HG03196 (cell line): ENCODE results near the gene LRIT2.

ENCODE experiments used
- ATAC-seq: cut with Tn5 transposase; IDR thresholded peaks from one replicate; pipeline ENCODE4 v1.9.1; 2021; ENCODE audit not compliant: unreplicated experiment

Gene LRIT2

DNA sequence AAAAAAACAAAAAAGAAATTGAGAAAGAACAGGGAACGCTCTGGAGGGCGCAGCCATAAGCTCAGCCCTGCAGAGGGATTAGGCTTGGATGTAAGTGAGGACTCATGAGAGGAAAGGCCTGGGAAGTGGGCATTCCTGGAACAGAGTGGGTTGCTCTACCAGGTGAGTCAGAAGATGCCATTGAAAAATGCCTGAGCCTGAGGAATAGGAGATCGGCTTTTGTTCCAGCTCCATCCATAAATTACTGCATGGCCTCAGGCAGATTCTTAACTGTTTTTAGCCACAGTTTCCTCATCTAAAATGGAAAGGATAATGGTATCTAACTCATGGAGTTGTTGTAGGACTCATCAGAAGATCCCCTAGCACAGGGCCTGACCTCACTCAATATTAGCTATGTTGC lies 18.4 kb upstream of the LRIT2 start:
- ATAC-seq: no peak

DNA sequence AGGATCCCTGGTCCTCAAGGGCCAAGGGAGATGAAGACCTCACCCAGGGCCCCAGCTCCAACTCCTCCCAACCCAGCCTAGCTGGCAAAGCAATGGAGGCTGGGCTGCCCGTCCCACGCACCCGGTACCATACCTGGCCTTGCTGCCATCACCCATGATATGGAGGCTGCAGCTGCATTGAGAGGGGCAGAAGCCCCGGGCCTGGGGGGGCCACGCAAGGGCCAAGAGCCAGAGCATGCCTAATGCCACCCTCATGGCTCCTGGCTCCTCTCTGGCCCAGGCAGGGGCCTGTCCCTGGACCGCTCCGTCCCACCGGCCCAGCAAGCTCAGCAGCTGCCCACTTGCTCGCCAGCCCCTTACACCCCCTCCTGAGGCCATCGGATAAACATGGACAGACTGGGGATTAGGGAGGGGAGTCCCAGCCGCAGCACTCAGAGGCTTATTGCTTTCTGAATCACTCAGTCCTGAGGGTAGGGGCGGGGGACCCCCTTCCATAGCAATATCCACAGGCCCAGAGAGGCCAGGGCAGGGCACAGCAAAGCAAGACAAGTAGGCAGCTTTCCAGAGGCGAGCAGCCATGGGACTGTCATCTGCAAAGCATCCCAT lies 15.9 kb upstream of the LRIT2 start, which contains the start of gene LRIT1:
Gene LRIT1 (minus strand): TSS at position 362 of the 606 bp plus-strand sequence. CDS start 107 bp downstream, at position 255.
- no peak for ATAC-seq

DNA sequence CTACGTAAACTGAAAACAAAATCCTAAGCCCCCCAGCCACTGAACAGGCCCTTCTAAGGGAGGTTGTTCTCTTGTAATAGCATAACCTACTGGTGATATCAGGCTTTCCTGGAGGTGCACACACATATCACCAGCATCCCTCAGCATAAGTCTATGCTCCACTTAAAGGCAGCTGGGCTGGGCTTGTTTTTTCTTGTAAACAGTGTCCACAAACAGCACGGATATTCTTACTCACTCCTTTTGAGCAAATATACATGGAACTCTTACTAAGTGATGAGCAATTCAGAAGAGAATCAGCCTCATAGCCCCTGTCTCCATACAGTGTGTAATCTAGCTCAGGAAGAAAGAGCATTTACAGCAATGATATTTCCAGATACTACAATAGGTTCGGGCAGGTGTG lies 13.6 kb upstream of the LRIT2 start:
- ATAC-seq: no peak

DNA sequence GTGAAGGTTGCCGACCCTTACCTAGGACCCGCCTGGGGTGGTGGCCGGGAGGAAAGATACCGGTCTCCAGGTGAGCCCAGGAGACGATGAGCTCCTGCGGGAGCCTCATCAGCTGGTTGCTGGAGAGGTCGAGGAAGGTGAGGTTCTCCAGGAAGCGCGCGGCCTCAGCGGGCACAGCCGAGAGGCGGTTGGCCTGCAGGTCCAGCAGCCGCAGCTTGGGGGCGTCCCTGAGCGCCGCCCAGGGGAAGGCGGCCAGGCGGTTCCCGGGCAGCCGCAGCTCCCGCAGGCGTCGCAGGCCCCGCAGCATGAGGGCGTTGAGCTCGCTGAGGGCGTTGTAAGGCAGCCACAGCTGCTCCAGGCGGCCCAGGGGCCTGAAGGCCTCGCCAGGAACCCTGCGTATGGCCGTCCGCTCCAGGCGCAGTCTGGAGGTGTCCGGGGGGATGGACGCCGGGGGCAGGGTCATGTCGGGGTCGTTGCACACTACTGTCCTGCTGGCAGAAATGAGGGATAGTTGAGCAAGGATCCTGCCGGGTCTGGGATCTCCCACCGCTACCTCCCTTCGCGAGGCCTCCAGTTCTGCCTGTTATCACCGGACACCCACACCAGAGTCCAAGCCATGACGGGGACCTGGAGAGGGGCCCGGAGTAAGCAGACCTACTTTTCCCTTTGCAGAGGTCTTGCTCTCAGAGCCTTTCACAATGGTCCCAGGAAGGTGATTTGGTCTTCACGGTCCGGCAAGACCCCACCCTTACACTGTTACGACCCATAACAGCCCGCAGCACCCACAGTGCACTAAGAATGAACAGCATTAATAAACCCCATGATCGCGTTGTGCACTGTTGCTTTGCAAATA lies 12.1 kb upstream of the LRIT2 start:
- ATAC-seq: no peak

DNA sequence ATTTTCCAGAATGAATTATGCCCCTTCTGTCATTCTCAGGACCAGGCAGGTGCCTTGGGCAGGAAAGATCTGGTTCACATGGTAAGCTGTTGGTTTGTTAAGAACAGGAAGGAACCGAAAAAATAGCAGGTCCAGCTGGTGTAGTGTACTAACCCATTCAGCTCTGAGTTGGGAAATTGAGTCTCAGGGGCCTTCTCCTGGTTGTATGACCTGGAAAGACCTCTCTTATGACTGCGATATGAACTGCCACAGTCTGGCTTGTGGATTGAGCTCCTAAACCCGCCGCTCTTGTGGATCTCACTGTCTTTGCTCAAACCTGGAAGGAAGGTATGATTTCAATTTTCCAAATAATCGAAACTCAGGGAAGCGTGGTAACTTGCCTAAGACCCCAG lies 11.5 kb upstream of the LRIT2 start:
- no peak for ATAC-seq

DNA sequence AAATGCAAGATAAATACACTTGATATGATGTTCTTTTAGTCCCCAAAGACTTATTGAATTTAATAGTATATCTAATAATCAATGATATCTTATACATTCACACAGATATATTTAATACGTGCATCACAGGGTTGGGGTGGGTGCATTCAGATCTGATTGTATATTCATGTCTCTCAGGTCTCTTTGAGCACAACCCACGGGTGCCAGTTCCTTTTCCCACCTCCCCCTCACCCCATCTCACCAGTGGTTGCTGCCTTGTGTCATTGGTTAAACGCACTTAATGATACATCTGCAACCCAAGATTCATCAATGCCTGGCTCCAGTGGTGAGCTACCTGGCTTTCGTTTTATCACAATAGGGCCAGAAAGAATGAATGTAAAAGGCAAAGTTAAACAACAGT lies 9.8 kb upstream of the LRIT2 start:
- ATAC-seq: no peak

DNA sequence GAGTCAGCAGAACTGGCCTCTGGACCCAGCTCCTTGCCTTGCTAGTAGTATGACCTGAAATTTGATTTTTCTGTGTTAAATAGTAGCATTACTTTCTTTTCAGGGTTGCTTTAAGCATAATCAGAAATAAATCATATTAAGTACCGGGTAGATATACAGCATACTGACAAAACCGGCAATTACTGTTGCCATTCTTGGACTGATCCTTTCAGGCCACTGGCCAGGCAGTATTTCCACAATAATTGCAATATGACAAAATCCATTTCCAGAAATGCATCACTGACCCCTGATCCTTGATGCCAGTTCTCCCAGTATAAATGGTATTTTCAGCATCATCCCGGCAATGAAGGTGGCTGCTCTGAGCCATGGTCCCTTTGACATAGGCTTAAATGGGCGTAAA lies 9.1 kb upstream of the LRIT2 start:
- no peak for ATAC-seq

DNA sequence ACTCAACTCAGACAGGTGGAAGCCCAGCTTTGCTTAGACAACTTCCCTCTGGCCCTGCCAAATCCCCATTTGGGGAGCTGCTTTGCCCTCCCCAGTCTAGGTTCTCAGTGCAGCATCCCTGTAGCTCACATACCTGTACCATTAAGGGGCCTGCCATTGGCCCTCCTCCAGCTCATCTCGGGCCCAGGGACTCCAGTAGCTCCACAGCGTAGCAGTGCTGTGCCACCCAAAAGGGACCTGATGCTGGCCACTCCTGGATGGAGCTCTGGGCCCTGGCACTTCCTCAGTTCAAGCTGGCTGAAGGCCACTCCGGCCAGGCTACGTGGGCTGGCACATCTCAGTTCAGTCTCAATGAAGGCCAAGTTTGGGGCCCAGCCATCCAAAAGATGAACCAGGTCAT lies 8.6 kb upstream of the LRIT2 start:
- no peak for ATAC-seq

DNA sequence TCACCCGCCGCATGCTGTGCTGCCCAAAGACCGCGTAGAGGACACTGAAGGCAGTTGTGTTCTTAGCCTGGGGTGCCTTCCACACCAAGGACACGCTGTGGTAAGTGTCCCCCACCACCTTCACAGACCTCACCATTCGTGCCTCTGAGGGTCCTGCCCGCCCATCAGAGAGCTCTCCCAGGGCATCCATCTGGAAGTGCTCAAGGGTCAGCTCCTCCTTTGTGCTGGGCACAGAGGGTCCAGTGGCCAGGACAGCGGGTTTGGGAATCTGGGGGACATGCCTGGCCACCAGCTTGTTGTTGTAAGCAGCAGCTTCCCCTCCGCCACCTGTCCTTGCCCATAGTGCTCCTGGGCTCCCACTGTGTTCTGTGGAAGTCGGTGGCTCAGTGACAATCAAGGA lies 7.0 kb upstream of the LRIT2 start:
- ATAC-seq: no peak

DNA sequence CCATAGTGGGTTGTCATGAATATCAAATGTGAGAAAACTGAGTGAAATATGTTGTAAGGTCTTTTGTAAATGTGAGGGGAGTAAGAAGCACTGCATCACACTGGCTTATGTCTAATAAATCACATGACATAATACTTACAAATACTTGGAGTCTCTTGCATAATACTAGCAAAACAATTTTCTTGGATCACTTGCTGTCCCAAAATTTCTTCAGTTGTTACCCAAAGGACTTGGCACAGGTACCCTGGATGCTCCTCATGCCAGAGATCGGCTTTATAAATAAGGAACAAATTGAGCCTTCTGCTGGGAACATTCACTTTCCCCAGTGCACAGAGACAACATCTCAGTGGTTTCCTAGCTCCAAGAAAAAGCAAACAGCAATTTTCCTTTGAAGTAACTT lies 5.0 kb upstream of the LRIT2 start:
- no peak for ATAC-seq

DNA sequence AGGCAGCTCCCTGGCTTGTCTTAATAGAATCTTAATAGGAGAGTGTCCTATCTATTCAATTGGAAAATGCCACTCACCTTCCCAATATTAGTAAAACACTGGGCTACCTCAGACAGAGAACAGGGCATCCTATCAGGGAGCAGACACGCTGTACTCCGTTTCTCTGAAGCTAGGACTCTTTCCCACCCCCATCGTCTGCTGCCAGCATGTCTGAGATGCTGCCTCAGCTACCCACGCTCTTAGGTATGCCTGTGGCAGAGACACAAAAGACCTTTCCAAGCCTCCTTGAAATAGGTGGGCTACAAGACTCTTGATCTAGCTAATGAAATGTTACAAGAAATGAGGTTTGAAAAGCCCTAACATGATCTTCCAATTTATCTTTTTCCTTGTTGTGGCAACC lies 2.5 kb upstream of the LRIT2 start:
- no peak for ATAC-seq

DNA sequence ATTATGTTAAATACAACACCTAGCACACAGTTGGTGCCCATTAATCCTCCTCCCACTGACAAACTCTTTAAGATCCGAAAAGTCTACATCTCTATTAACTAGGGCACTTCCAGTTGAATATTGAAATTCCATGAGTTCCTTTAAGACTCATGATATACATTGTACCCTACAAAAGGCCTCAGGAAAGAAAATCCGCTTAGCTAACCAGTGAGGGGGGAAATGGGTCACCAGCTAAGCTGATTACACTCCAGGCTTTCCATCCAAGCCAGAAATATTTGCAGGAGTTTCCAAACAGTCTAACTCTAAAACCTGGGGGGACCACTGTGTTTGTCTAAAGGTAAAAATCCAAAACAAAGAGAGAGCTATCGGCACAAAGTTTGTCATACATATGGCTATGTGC lies 1.3 kb upstream of the LRIT2 start:
- ATAC-seq: no peak

DNA sequence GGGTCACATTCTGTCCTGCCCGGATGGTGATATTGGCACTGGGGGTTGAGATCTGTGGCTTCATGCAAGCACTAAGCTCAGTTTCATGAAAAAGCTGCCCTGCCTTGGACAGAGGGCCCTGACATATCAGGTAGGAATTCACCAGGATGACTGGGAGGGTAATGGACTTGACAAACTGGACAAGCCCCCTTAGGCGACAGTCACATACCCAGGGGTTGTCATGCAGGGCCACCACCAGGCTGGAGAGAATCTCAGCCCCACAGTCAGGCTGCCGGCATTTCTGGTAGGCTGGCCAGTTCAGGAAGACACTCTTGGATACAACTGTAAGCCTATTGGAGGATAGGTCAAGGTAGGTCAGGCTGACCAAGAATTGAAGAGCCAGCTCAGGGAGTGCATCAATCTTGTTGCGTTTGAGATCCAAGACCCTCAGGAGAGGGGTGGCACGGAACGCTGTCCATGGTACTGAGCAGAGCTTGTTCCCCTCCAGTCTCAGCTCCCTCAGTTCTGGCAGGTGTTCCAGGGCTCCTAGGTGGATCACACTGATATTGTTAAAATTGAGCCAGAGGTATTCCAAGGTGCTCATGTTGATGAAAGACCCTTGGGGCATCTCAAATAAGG lies 824 bp downstream of the LRIT2 start:
- ATAC-seq: no peak

DNA sequence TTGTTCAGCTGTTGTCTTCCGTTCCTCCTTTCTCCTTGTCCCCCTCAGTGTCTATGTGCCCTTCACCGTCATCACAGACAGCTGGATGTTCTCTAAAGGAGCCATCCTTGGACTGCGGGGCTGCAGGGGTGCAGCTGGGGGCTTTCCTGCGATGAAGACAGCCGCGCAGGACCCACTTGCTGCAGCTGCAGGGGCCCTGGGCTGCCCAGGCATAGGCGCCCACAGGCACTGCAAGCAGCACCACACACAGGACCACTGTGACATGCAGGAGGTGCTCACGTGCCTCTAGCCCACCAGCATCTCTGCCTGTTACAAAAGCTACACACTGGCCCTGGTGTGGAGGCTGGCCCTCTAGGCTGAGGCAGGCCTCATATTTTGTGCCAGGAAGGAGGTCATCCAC lies 3.4 kb downstream of the LRIT2 start:
- ATAC-seq: no peak

DNA sequence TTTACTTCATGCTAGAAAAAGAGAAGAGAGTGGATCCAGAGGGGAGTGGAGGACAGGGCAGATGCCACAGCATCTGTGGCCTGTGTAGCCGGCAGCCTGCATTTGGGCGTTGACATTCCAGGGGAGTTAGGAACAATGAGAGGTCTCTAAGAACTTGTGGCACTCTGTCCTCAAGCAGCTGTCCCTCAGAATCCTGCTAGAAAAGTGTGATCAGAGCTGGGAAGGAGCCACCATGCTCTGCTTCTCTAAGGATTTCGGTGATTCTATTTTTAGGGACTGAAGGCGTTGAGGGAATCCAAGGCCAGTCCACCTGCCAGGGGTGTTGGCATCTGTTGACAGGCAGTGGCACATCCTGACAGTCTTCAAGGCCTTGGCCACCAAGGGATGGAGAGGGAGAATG lies 7.6 kb downstream of the LRIT2 start:
- ATAC-seq: no peak

DNA sequence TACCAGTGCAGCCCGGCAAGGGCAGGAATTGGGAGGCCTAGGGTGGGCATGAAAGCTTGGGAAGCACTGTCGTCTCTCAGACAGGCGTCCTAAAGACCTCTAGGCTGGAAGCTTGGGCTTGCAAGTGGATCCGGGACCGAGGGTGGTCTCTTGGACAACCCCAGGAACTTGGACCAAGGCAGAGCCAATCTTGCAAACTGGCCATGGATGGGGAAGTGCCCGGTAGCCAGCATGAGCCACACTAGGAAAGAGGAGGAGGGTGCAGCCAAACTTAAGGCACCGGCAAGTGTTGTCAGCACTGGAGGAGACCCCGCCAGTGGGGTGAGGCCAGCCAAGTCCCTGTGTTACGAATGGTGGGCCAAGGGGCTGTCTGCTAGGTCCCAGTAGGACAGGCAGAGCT lies 8.5 kb downstream of the LRIT2 start:
- ATAC-seq: no peak

DNA sequence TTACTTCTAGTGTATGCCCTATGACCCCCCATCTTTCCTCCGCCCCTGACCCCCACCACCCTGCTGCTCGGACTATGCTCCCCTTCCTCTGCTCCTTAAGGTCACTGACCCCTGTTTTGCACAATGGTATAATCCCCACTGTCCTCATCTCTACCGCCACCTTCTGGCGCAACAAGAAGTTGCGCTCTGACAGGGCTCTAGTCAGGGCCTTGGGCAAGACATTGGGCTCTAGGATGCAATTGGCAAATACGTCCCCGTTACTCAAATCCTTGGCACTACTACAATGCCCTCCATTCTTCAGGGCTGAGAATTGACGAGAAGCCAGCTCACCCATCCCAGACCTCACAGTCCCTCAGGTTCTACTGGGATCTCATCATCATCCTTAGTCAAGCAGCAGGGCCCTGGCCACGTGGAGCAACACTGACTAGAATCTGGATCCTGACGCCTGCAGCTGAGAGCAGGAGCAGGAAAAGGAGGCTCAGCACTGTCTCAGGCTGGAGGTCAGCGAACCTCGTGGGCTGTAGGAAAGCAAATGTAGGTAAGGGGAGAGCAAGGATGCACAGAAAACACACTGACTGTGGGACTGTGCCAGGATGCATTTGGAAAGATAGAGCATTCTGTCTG lies 10.6 kb downstream of the LRIT2 start:
- no peak for ATAC-seq

DNA sequence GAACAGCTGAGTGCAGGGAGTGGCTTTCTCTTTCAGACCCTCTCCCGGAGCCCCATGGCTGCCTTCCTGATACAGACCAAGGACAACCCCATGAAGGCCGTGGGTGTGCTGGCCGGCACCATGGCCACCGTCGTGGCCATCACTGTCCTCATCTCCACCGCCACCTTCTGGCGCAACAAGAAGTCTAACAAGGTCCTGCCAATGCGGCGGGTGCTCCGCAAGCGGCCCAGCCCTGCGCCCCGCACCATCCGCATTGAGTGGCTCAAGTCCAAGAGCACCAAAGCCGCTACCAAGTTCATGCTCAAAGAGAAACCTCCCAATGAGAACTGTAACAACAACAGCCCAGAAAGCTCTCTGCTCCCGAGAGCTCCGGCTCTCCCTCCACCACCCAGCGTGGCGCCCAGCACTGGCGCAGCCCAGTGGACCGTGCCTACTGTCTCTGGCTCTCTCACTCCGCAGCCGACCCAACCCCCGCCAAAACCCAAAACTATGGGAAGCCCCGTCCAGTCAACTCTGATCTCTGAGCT lies 11.2 kb downstream of the LRIT2 start:
- no peak for ATAC-seq

DNA sequence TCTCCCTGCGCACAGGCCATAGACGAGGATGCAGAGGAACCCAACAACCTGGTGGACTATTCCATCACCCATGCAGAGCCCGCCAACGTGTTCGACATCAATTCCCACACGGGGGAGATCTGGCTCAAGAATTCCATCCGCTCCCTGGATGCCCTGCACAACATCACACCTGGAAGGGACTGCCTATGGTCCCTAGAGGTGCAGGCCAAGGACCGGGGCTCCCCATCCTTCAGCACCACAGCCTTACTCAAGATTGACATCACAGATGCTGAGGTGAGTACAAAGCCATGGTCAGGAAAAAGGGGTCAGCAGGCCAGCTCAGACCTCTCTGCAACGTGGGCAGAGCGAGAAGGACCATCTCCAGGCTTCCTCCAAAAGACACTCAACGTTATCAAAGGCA lies 12.3 kb downstream of the LRIT2 start:
- no peak for ATAC-seq

DNA sequence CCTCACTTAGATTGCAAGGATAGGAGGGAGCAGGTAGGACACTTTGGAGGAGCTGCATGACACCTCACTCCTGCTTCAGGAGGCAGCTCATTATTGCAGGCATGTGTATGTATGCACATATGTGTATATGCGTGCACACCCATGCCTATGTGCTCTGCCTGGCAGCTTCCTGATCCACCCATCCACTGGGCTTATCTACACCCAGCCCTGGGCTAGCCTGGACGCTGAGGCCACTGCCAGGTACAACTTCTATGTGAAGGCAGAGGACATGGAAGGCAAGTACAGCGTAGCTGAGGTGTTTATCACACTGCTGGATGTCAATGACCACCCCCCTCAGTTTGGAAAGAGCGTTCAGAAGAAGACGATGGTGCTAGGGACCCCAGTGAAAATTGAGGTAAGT lies 13.3 kb downstream of the LRIT2 start:
- ATAC-seq: no peak

DNA sequence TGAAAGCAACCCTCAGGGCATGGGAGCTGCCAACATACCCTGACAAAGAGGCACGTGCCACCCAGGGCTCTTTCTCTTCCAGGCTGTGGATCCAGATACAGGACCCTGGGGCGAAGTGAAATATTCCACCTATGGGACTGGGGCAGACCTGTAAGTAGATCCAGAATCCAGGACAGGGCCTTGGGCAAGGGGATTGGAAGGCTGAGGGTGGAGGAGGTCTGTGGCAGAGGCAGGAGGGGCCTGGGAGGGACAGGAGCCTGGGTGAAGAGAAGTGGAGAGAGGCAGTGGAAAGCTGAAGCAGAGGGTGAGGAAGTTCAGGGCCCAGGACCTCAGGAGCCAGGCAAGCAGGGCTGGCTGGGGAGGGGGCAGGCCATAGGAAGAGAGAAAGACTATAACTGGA lies 13.8 kb downstream of the LRIT2 start:
- ATAC-seq: no peak

DNA sequence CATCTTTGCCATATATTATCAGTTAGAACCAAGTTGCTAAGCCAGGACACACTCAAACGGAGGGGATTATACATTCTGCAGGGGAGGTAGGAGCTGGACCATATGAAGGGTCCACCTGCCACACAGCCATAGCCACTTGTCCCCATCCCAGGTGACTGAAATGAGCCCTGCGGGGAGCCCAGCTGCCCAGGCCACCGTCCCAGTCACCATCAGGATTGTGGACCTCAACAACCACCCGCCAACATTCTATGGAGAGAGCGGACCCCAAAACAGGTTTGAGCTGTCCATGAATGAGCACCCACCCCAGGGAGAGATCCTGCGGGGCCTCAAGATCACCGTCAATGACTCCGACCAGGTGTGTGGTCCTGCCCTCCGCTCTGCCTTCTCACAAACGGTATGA lies 17.3 kb downstream of the LRIT2 start:
- no peak for ATAC-seq
